HG02610 (cell line): ENCODE measurements around the gene TBC1D5.
A peak's percentile ranks its signal among the peaks of the same experiment; 100 is the strongest.

Source experiments
- ATAC-seq: cut with Tn5 transposase; IDR thresholded peaks from one replicate; pipeline ENCODE4 v1.9.1; 2021; ENCODE audit warnings: mild to moderate bottlenecking, moderate library complexity; ENCODE audit not compliant: unreplicated experiment

TBC1D5 gene

DNA sequence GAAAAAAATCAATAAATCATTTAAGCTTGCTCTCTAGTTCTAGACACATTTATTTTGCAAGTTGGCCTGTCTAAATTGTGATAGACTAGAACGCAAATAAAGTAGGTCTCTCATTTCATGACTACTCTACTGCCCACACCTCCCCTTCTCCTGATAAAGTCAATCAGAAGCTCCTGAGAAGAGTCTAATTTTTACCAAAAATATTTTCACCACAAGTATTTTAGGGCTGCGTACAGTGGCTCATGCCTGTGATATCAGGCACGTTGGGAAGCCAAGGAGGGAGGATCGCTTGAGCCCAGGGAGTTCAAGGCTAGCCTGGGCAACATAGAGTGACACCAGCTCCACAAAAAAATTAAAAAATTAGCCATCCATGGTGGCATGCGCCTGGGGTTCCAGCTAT lies 136.5 kb downstream of the TBC1D5 start:
- ATAC-seq: no peak

DNA sequence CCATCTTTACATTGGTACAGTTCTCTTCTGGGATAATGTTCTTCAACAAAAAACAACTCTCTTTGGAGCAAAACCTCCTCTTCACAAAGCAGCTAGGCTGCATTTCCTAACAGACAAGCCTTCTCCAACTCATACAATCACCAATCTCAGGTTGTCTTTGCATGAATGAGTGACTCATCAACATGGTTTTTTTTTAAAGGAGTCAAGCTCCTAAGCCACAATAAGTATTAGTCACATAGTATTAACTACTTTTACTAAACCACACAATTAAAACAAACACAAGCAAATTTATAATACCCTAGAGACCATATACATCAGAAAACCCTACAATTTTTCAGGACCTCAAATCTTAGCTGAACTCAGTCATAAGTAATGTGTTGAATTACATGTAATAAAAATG lies 137.4 kb downstream of the TBC1D5 start:
- peak; percentile 58 for ATAC-seq

DNA sequence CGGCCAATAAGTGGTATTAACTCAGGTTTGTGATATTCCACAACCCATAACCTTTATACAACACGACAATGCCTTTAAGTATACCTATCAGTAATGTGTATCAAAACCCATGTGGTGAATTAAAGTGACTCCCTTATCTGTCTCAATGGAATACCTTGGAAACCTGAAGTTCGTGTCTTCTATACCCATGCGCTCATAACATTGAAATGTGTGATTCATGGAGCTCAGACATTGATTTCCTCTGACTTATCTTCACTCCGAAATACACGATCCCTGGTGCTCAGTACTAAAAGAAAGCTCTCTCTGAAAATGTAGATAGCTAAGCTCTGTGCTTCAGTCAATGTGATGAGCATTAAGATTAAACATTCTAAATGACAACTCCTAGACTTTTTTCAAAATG lies 140.3 kb downstream of the TBC1D5 start:
- no peak for ATAC-seq

DNA sequence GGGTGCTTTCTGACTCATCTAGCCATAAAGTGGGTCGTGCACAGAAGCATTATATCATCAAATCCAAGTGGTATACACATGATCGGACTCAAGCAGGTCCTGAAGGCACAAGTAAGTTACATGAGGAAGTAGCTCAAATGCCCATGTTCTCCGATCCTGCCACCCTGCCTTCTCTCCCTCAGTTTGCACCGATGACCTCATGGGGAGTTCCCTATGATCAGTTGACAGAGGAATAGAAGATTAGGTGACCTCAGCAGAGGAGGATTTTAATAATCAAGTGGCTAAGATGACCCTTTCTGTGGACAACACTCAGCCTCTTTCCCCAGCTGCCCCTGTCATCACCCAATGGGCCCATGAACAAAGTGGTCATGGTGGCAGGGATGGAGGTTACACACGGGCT lies 149.5 kb downstream of the TBC1D5 start:
- no peak for ATAC-seq

DNA sequence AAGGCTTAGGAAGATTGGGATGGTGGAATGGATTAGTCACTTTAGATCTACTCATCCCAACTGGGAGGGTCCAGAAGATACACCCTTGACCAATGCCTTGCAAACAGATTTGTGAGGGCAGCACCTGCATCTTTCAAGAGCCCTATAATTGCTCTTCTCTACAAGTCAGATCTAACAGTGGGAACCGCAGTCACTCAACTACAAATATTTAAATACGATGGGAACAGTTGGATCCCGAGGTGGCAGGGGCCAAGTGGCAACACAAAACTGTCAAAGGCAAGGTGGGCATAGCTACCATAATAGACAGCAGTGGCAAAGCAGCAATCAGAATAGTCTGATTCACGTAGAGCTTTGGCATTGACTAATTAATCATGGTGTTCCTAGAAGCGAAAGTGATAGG lies 152.0 kb downstream of the TBC1D5 start:
- ATAC-seq: no peak

DNA sequence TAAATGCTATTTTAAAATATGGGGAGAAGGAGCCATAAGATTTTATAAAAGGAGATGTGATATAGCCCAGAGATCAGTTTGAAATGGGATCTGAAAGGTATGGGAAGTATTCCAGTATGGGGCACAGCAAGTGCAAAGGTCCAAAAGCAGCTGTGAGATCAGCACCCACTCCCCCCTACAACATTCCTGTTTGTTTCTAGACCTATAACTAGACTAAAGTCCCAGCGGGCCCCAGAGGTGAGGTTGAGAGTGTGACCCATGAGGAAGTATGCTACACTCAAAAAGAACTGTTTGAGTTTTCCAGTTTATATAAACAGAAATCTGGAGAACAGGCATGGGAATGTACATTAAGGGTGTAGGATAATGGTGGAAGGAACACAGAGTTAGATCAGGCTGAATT lies 152.5 kb downstream of the TBC1D5 start:
- no peak for ATAC-seq

DNA sequence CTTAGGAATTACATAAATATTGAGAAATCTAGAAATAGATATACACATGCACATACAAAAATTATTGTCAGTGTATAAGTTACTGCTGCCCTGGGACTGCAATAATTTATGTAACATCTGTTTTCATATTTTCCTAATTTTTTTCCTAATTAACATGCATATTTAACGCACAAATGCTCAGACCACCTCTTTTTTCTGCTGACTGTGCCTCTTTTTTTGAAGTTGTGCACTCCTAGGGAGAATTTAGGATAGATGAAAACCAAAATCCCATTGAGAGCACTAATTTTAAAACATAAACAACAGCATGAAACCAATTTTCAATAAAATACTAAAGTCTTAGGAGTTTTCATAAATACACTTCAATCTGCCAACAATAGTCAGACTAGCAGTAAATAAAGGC lies 154.0 kb downstream of the TBC1D5 start:
- ATAC-seq: no peak

DNA sequence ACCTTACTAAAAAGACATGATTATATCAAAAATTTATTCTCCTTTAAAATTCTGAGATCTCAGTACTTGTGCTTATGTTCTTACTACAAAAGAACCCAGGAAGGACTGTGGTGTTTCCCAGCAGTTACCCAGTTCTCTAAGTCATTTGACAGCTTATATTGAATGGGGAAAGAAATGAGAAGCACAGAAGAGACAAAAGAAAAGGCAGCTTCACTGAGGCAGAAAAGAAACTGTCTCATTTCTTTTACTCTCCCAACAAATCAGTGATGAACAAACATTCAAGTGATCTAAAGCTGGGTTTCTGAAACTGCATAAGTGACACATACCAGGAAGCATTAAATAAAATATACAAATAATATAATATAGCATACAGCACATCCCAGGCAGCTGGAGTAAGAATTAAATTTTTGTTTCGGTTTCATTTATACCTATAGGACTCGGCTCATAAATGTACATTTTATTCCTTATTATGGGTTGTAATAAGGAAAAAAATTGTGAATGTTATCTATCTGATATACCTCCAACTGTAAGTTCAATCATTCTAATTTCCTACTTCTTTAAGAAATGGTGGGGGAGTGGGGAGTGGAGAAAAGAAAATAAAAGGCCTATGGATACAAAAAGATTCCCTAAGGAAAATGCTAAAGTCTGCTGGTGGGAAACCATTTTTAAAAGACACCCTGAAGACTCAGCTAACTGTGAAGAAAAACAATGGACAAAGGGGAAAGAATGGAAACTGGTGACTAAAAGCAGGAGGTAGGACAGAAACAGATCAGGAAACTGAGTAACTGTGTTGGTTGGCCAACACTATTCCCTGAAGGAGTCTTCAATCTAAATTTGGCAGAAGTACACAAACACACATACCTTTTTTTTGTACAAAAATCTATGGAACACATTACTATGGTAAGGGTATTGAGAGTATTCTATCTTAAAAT lies 156.8 kb downstream of the TBC1D5 start:
- ATAC-seq: peak; percentile 38

DNA sequence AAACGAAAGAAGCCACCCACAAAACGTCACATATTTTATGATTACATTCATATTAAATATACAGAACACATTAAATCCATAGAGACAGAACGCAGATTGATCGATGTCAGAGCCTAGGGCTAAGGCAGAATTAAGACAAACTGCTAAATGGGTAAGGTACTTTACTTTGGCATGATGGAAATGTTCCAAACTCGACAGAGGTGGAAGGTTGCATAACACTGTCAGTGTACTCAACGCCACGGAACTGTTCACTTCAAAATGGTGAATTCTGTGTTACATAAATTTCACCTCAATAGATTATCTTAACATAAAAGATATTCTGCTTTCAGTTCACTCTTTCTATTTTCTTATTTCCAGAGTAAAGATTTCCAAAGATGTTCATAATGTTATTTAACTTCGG lies 158.4 kb downstream of the TBC1D5 start:
- ATAC-seq: no peak

DNA sequence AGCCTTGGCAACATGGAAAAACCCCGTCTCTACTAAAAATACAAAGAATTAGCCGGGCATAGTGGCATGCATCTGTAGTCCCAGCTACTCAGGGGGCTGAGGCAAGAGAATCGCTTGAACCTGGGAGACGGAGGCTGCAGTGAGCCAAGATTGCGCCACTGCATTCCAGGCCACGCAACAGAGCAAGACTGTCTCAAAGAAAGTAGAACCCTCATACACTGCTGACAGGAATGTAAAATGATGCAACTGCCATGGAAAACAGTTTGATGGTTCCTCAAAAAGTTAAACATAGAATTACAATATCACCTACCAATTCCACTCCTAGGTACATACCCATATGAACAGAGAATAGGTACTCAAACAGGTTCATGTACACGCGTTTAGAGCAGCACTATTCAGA lies 158.9 kb downstream of the TBC1D5 start:
- no peak for ATAC-seq

DNA sequence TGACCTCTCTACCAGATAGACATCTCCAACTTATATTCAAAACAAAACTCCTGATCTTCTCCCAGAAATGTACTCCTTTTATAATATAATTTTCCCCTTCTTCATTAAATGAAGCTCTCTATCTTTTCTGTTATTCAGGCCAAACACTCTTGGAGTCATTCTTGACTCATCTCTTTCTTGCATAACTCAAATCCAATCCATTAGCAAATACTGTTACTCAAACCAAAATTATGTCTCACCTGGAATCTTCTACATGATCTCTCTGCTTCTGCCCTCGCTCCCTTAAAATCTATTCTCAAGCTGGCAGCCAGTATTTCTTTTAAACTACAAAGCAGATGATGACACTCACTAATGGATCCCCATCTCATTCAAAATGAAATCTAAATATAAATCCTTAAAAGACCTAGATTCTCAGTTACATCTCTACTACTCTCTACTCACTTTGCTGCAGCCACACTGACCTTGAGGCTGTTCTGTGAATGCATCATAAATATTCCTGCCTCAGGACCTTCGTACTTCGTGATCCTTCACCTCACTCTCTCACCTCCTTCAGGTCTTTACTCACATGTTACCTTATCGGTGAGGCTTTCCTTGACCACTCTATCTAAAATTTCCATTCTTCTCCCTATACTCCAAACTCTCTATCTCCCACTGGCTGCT lies 160.9 kb downstream of the TBC1D5 start:
- no peak for ATAC-seq

DNA sequence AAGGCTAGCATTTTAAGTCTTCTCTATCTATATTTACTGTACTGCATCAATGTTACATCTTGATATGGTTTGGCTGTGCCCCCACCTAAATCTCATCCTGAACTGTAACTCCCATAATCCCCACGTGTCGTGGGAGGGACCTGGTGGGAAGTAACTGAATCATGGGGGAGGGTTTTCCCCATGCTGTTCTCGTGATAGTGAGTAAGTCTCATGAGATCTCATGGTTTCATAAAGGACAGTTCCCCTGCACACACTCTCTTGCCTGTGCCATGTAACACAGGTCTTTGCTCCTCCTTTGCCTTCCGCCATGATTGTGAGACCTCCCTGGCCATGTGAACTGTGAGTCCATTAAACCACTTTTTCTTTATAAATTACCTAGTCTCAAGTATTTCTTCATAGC lies 161.5 kb downstream of the TBC1D5 start:
- ATAC-seq: no peak

DNA sequence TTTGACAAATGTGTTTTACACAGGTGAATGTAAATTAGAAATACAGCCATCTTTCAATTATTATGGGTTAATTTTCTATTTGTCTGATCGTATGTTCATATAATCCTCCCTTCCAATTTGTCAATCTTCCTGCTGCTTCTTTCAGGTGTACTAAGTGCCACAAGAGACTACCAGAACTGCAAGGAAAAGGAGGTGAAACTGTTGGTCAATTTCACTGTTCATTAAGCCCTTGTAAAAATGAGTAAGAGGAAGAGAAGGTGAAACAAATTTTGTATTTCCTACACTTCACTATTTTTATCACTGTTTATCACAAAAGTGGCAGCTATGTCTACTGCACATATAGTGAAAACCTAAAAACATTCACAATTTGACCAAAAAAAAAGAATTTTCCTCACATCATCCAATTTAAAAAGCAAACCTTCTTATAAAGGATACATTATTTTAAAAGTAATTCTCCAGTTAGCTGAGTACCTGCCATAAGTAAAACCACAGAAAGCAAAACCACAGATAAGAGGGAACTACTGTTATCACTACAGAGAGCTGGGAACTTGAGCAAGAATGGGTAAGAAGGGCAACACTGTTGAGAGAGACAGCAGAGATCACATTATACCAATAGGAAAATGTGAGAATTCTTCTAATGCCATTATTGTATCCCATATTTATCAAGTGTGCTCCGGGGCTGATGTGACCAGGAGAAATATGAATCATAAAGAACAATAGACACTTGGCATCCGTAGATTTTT lies 163.0 kb downstream of the TBC1D5 start:
- ATAC-seq: peak; percentile 98

DNA sequence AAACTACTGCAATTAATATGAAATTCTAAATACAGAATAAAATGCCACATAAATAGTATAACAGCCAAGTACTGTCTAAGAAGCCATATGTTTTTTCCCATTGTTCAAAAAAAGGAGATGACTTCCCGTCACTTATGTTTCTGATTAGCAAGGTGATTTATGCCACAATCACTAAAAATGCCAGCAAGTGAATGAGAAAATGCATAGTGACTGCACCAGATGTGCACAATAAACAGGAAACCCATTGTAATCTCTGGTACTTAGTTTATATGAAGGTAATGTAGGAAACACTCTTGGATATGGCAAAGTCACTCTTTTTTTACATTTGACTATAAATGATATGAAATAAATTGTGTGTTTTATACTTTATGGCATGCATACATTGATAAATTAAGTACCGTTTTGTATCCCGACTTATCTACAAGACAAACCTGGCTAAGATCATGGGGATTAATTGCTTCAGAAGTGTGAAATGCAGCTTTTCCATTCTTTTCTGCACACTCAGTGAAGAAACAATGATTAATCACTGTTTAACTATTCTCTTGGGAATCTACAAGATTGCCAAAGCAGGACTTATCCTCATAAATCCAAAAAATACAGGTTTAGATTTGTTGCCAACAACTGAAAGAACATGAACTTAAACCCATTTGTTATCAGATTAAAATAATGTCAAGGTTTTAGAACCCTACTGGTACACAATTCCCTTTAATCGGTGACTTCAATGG lies 164.5 kb downstream of the TBC1D5 start:
- ATAC-seq: no peak

DNA sequence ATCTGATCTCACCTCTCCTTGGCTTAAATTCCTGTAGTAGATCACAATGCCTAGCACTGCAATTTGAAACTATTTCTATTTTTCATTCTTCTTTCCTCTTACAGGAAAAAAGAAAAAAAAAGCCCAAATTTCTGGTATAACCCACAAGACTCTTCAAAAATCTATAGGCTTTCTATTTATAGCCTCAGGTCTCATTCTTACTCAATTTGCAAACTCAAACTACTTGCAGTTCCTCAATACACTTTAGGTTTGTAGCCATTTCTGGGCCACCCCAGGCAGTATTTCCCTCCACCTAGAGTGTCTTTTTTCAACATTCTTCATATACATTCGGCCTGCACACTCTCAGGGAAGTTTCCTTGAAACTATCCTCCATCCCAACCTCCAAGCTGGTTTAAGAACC lies 169.0 kb downstream of the TBC1D5 start:
- ATAC-seq: peak; percentile 92

DNA sequence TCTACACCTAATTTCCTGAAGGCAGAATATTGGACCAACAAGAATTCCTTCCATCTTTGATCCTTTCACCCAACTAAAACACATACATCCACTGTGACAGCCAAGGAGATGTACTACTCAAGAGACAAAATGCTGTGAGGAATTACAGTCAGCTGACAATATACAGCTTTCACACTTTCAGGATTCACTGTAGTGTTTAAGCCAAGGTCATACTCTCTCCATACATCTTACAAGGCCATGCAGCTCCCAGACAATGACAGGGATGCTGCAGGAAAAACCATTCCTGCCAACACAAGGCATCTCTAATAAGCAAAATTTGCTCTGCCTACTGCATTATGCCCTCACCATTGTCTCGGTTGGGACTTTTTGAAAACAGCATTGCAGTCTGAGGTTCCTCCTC lies 170.7 kb downstream of the TBC1D5 start:
- ATAC-seq: no peak

DNA sequence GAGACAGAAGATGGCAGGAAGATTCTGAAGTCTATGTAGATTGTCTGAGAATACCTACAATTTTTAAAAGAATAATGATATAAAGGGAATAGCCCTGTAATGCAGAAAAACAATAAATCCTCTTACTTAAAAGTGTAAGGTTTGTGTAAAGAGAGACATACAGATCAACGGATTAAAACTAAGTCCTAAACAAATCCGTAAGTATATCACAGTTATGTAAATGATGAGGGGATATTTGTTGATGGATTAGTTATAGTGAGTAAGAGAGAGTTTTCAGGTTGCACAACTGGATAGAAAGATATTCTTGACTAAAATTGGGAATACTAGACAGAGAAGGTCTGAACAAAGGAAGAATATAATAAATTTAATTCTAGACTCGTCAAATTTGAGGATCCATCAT lies 179.6 kb downstream of the TBC1D5 start:
- ATAC-seq: no peak

DNA sequence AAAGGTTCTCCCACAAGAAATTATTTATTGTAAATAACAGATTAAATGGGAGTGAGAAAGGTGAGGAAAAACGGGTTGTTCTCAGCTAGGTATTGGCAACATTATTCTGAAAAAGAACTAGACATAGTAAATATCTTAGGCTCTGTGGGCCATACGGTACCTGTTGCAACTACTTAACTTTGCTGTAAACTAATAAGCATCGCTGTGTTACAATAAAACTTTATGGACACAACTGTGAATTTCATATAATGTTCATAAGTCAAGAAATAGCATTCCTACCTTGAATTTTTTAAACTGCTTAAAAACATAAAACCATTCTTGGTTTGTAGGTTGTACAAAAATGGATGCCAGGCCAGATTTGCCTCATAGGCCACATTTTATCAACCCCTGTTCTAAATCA lies 183.9 kb downstream of the TBC1D5 start:
- no peak for ATAC-seq

DNA sequence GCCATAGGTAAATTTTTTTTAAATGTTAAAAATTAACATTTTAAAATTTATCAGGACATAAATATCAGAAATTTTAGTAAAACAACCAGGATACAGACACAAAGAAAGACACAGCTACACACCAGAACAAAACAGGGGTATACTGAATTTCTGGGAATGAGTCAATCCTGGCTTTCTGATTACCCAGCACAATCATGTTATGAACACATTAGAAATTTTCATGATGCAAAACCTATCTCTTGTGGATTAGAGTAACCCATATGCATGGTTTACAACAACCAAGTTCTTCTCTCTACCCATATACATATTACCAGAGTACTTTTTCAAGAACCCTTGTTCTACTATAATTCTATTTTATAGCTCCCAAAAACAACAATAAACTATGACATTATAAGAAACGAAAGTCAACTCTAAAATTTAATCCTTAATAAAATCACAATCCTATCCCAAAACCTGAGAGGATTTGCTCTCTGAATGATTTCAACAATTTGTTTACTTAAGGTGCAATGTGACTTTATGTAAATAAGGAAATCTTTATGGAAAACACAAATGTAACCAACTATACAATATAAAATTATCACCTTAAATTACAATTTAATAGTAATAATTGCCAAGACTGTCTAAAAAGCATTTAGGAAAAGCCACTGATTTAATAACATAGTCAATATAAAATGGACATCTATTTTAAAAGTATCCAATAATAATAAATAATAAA lies 184.5 kb downstream of the TBC1D5 start:
- ATAC-seq: no peak

DNA sequence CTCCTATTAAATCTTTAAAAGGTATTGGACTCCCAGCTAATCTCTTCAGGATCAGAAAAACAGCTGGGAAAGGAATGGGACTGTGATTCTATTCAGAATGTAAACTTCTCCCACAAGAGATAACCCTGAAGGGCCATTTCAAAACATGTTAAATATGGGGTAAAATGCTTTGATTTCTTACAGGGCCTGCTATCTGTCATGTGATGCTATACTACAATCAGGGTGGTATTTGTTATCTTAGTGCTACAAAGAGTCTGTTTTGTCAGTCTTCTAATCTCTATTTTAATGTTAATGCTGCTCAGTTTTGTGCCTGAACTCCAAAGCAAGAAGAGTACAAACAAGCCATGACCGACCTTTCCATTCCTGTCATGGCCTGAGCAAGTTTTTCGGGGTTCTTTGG lies 186.9 kb downstream of the TBC1D5 start:
- no peak for ATAC-seq
